HepG2 (cell line): Measurements from ENCODE around the gene CALY. TPM values are rescaled to one million over a fixed set of nuclear protein-coding genes. Genes with fewer than 3 reads are reported as not detected.

Source experiments
- ATF6 ChIP-seq: sonication (generic); formaldehyde crosslinking; conservative IDR thresholded peaks from 2 replicates; pipeline ENCODE4 v1.4.0; 2020; ENCODE audit warnings: missing genetic modification reagents
- JARID2 ChIP-seq: sonication (generic); formaldehyde crosslinking; IDR thresholded peaks from 2 replicates; pipeline ENCODE4 v1.8.1; 2023; ENCODE audit warnings: missing genetic modification reagents, inconsistent platforms; ENCODE audit not compliant: insufficient replicate concordance
- KLF12 ChIP-seq: sonication (generic); formaldehyde crosslinking; IDR thresholded peaks from 2 replicates; pipeline ENCODE4 v1.4.0; 2020; ENCODE audit warnings: missing genetic modification reagents, borderline replicate concordance
- MAX ChIP-seq: IDR thresholded peaks from 2 replicates; pipeline ENCODE4 v1.6.1; 2012; ENCODE audit warnings: inconsistent platforms
- NCOA2 ChIP-seq: sonication (generic); formaldehyde crosslinking; IDR thresholded peaks from 2 replicates; pipeline ENCODE4 v1.8.0; 2022; ENCODE audit warnings: inconsistent platforms
- NRL ChIP-seq: sonication (generic); formaldehyde crosslinking; IDR thresholded peaks from 2 replicates; pipeline ENCODE4 v1.5.0; 2020; ENCODE audit warnings: missing genetic modification reagents, mild to moderate bottlenecking, moderate library complexity, borderline replicate concordance
- PITX1 ChIP-seq: sonication (generic); formaldehyde crosslinking; IDR thresholded peaks from 2 replicates; pipeline ENCODE4 v1.5.1; 2020; ENCODE audit warnings: mild to moderate bottlenecking, missing genetic modification reagents
- SATB2 ChIP-seq: sonication (generic); formaldehyde crosslinking; IDR thresholded peaks from 2 replicates; pipeline ENCODE4 v1.5.0; 2020; ENCODE audit warnings: missing genetic modification reagents
- SOX5 ChIP-seq: IDR thresholded peaks from 2 replicates; pipeline ENCODE4 v1.6.1; 2016; ENCODE audit warnings: borderline replicate concordance
- TBX2 ChIP-seq: sonication (generic); formaldehyde crosslinking; IDR thresholded peaks from 2 replicates; pipeline ENCODE4 v1.5.0; 2020; ENCODE audit warnings: missing genetic modification reagents, mild to moderate bottlenecking, borderline replicate concordance
- ZNF331 ChIP-seq: sonication (generic); formaldehyde crosslinking; IDR thresholded peaks from 2 replicates; pipeline ENCODE4 v1.4.0; 2020; ENCODE audit warnings: missing genetic modification reagents
- ZNF558 ChIP-seq: sonication (generic); formaldehyde crosslinking; IDR thresholded peaks from 2 replicates; pipeline ENCODE4 v1.9.0; 2022; ENCODE audit warnings: mild to moderate bottlenecking, missing genetic modification reagents, borderline replicate concordance
- polyA plus RNA-seq, 8 experiments: library from polyadenylated mRNA; depleted of rRNA in 3 of 8; stranded (reverse) in 7 of 8; unstranded in 1 of 8; fragments of >200 nt; fragmentation: Illumina TruSeq in 4 of 8; extraction: Trizol in 4 of 8; gene quantifications; 2 replicates each; pipeline versions ENCODE4 v1.2.1 to v1.2.3, GENCODE V29; 2011 to 2016; ENCODE audit warnings: low read depth in 4 of 8, missing spikeins in 1 of 8, mixed read lengths in 1 of 8; ENCODE audit not compliant: insufficient read depth in 1 of 8
- total RNA-seq, 5 experiments: library from RNA; depleted of rRNA; stranded (reverse); fragments of >200 nt; fragmentation: Illumina TruSeq; extraction: Trizol; gene quantifications; 2 replicates each; pipeline ENCODE4 v1.2.3, GENCODE V29; 2016; ENCODE audit warnings: low read depth in 1 of 5
- TF ChIP-seq, protein P1 (sequence below): sonication (generic); formaldehyde crosslinking; IDR thresholded peaks from 2 replicates; pipeline ENCODE4 v1.8.1; 2022; ENCODE audit warnings: low read depth, mild to moderate bottlenecking, missing genetic modification reagents
- TF ChIP-seq, protein P2 (sequence below): sonication (generic); formaldehyde crosslinking; IDR thresholded peaks from 2 replicates; pipeline ENCODE4 v1.4.0; 2020; ENCODE audit warnings: missing genetic modification reagents
- TF ChIP-seq, protein P3 (sequence below): sonication (generic); formaldehyde crosslinking; conservative IDR thresholded peaks from 2 replicates; pipeline ENCODE4 v1.4.0; 2020; ENCODE audit warnings: mild to moderate bottlenecking, missing genetic modification reagents, moderate library complexity
- TF ChIP-seq, protein P4 (sequence below): sonication (generic); formaldehyde crosslinking; IDR thresholded peaks from 2 replicates; pipeline ENCODE4; 2020; ENCODE audit warnings: missing genetic modification reagents, mild to moderate bottlenecking, borderline replicate concordance

Gene CALY
- total and polyA plus RNA-seq, 2 of the 13 experiments (the other 11 are each of a cell fraction or from before 2014, with no cell fraction given): 0.08 TPM; not detected in 1

GRCh38 chr10:133358162-133358924 is 21.6 kb upstream of the CALY start (continued):
- TF ChIP-seq, protein P1, sequence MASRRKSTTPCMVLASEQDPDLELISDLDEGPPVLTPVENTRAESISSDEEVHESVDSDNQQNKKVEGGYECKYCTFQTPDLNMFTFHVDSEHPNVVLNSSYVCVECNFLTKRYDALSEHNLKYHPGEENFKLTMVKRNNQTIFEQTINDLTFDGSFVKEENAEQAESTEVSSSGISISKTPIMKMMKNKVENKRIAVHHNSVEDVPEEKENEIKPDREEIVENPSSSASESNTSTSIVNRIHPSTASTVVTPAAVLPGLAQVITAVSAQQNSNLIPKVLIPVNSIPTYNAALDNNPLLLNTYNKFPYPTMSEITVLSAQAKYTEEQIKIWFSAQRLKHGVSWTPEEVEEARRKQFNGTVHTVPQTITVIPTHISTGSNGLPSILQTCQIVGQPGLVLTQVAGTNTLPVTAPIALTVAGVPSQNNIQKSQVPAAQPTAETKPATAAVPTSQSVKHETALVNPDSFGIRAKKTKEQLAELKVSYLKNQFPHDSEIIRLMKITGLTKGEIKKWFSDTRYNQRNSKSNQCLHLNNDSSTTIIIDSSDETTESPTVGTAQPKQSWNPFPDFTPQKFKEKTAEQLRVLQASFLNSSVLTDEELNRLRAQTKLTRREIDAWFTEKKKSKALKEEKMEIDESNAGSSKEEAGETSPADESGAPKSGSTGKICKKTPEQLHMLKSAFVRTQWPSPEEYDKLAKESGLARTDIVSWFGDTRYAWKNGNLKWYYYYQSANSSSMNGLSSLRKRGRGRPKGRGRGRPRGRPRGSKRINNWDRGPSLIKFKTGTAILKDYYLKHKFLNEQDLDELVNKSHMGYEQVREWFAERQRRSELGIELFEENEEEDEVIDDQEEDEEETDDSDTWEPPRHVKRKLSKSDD (CRISPR knock-in tag): no peak
- TF ChIP-seq ZNF558 (CRISPR knock-in tag) (peak; percentile 81), NRL (CRISPR knock-in tag) (peak; percentile 27; the same call in 1 of the 2 replicates), ATF6 (CRISPR knock-in tag) (no peak), PITX1 (CRISPR knock-in tag) (0 out of 2 replicates have a peak, but pooled peaks have one; percentile 7), TBX2 (CRISPR knock-in tag) (no peak), JARID2 (CRISPR knock-in tag) (peak; percentile 78), KLF12 (CRISPR knock-in tag) (0 out of 2 replicates have a peak, but pooled peaks have one; percentile 8), SATB2 (CRISPR knock-in tag) (no peak), NCOA2 (CRISPR knock-in tag) (no peak), ZNF331 (CRISPR knock-in tag) (no peak), SOX5 (CRISPR knock-in tag) (no peak), MAX (peak; percentile 65; the same call in 1 of the 2 replicates)
- TF ChIP-seq, protein P2, sequence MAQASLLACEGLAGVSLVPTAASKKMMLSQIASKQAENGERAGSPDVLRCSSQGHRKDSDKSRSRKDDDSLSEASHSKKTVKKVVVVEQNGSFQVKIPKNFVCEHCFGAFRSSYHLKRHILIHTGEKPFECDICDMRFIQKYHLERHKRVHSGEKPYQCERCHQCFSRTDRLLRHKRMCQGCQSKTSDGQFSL (CRISPR knock-in tag): no peak
- TF ChIP-seq, protein P3, sequence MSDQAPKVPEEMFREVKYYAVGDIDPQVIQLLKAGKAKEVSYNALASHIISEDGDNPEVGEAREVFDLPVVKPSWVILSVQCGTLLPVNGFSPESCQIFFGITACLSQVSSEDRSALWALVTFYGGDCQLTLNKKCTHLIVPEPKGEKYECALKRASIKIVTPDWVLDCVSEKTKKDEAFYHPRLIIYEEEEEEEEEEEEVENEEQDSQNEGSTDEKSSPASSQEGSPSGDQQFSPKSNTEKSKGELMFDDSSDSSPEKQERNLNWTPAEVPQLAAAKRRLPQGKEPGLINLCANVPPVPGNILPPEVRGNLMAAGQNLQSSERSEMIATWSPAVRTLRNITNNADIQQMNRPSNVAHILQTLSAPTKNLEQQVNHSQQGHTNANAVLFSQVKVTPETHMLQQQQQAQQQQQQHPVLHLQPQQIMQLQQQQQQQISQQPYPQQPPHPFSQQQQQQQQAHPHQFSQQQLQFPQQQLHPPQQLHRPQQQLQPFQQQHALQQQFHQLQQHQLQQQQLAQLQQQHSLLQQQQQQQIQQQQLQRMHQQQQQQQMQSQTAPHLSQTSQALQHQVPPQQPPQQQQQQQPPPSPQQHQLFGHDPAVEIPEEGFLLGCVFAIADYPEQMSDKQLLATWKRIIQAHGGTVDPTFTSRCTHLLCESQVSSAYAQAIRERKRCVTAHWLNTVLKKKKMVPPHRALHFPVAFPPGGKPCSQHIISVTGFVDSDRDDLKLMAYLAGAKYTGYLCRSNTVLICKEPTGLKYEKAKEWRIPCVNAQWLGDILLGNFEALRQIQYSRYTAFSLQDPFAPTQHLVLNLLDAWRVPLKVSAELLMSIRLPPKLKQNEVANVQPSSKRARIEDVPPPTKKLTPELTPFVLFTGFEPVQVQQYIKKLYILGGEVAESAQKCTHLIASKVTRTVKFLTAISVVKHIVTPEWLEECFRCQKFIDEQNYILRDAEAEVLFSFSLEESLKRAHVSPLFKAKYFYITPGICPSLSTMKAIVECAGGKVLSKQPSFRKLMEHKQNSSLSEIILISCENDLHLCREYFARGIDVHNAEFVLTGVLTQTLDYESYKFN (CRISPR knock-in tag): no peak; the same call in 1 of the 2 replicates
- TF ChIP-seq, protein P4, sequence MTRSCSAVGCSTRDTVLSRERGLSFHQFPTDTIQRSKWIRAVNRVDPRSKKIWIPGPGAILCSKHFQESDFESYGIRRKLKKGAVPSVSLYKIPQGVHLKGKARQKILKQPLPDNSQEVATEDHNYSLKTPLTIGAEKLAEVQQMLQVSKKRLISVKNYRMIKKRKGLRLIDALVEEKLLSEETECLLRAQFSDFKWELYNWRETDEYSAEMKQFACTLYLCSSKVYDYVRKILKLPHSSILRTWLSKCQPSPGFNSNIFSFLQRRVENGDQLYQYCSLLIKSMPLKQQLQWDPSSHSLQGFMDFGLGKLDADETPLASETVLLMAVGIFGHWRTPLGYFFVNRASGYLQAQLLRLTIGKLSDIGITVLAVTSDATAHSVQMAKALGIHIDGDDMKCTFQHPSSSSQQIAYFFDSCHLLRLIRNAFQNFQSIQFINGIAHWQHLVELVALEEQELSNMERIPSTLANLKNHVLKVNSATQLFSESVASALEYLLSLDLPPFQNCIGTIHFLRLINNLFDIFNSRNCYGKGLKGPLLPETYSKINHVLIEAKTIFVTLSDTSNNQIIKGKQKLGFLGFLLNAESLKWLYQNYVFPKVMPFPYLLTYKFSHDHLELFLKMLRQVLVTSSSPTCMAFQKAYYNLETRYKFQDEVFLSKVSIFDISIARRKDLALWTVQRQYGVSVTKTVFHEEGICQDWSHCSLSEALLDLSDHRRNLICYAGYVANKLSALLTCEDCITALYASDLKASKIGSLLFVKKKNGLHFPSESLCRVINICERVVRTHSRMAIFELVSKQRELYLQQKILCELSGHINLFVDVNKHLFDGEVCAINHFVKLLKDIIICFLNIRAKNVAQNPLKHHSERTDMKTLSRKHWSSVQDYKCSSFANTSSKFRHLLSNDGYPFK (CRISPR knock-in tag): peak; percentile 66; the same call in 1 of the 2 replicates
